GM21786 (cell line): ENCODE measurements around the gene LACC1.

Experiments used
- ATAC-seq: cut with Tn5 transposase; IDR thresholded peaks from one replicate; pipeline ENCODE4 v1.9.1; 2021; ENCODE audit not compliant: unreplicated experiment

The LACC1 gene

GRCh38 chr13:43883631-43884030, 3.9 kb downstream of the LACC1 start:
- ATAC-seq: no peak

DNA sequence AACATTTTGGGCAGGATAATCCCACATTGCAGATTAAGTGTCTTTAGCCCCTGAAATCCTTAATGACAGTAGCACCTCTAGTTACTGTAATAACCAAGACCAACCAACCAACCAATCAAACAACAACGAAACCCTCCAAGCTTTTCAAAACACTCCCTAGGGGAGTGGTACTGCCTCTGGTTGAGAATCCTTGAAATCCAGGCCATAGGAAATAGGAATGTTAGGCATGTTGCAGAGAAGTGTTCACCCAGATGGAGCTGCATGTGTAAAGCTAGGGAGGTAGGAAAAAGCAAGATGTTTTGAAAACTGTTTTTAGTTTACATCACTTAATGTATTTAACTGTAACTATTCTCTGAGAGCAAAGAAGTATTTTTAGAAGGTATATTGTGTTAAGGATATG, 4.5 kb downstream of the LACC1 start:
- no peak for ATAC-seq

- no peak for ATAC-seq
These were observed 14.7 kb downstream of the LACC1 start for GRCh38 chr13:43894438-43894837.

GRCh38 chr13:43895940-43896339, 16.2 kb downstream of the LACC1 start:
- ATAC-seq: no peak

DNA sequence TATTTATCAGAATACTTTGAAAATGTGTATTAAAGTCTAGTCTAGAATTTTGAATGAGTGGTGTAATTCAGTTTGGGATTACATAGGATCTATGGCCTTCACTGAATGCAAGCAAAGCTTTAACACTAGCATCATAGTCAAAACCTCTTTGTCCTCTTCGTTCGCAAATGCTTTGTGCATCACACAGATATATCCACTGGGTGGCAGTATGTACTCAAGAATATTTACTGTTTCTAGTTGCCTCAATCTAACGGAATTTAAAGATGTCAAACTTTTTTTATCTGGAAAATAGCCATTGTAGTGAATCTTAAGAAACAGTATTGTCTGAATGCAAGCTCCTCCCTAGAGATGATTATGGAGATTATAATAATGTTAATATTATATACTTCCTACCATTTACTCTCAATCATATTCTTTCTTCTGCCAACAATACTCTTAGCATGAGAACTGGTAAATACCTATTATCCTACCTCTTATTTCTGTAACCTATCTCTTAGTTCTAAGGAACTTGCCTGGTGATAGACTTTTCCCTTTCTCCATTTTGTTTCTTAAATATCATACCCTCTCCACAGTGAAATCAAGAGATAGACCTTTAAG, 25.8 kb downstream of the LACC1 start:
- no peak for ATAC-seq

- ATAC-seq: no peak
These were observed 28.7 kb downstream of the LACC1 start for GRCh38 chr13:43908156-43909126.

- no peak for ATAC-seq
These were observed 31.2 kb downstream of the LACC1 start for GRCh38 chr13:43910856-43911255.

DNA sequence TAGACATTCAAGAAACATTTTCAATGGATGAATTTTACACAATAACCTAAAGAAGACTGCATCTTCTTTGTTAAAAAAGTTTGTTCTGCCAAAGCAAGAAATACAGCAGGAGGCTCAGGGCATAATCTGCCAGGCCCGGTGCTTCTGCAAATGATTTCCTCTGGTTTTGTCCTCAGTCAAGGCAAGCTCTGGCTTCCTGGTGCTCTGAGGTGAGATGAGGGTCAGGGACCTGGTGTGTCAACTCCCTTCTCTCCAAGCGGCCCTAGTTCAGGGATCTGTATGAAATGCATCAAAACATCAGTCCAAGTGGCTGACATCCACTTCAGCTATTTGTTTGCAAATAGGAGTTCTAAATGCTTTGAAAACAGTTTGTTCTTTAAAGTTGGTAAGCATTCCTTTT, 31.6 kb downstream of the LACC1 start:
- no peak for ATAC-seq

DNA sequence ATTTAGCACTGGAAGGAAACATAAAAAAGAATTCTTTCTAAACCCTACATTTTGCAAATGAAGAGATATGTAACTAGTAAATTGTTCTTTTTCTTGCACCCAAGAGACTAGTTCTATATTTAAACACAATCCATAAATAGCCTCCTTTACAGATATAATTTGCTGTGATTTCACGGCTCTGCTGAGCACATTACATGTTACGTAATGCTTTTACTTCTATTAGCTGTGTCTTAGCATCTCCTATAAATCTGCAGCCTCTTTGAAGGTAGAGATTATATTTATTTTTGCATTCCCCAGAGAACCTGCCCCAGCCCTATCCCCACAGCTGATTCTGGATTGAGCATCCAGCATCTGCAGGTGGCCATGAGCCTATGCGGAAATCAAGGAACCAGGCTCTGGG, 32.2 kb downstream of the LACC1 start:
- no peak for ATAC-seq

GRCh38 chr13:43915451-43915850, 35.7 kb downstream of the LACC1 start:
- ATAC-seq: no peak

- ATAC-seq: no peak
These were observed 37.1 kb downstream of the LACC1 start for GRCh38 chr13:43916828-43917227.

DNA sequence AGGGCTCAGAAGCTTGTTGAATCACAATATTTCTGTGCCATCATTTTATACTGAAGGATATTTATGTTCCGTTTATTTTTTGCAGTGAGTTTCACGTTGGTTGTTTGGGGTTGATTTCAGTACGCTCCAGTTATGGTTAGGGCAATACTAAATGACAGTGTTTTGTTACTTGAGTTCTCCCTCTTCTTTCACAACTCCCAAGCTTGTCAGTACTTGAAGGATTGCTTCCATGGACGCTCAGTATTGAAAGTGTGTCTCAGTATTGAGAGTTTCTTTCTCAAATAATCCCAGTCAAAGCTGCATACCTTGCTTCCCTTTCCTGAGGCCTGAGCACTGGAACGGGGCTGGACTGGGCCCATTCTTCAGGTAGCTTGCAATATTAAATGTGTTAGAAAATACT, 38.9 kb downstream of the LACC1 start:
- ATAC-seq: no peak

- ATAC-seq: no peak
These were observed 41.4 kb downstream of the LACC1 start for GRCh38 chr13:43920965-43921674.

GRCh38 chr13:43924549-43925245, 45.0 kb downstream of the LACC1 start:
- ATAC-seq: peak; percentile 71

DNA sequence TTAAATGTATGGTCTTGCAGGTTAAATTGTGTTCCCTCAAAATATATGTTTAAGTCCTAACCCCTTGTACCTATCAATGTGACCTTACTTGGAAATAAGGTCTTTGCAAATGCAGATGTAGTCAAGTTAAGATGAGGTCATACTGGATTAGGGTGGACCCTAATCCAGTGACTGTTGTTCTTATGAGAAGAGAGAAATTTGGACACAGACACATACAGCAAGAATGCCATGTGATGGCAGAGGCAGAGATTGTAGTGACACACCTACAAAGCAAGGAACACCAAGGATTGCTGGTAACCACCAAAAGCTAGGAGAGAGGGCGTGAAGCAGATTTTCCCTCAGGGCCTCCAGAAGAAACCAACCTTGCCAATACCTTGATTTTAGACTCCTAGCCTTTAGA, 50.2 kb downstream of the LACC1 start:
- ATAC-seq: no peak

DNA sequence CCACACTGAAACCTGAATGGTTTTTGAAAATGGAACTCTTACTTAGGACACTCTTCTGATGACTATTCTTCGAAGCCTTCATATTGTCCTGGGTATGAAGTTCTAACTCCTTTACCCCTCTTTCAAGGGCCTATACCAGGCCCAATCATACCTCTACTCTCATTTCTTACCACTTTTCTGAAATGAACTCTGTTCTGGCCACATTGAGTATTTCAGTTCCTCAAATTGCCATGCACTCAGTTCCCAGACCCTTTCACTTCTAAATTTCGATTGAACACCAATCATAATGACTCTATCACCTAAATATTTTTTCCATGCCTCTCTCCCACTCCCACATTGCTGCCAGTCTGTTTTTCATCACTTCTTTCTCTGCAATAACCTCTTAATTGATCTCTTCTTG, 53.7 kb downstream of the LACC1 start:
- ATAC-seq: peak; percentile 99

DNA sequence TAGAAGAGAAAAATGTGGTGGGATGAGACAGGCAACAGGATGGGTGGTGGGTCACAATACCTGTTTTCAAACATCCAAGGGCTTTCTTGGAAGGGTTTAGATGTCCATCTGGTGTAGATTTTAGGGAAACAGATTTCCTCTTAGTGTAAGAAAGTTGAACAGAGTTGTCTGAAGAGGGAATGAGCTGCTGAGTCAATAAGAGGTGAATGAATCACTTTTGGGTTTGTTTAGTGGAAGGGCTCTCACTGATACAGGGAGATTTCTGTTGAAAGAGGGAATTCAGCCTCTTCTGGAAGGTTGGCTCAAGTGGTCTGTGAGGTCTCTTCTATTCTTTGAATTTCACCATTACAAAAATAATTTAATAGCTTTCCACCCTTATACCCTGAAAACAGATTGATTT, 54.6 kb downstream of the LACC1 start:
- no peak for ATAC-seq

DNA sequence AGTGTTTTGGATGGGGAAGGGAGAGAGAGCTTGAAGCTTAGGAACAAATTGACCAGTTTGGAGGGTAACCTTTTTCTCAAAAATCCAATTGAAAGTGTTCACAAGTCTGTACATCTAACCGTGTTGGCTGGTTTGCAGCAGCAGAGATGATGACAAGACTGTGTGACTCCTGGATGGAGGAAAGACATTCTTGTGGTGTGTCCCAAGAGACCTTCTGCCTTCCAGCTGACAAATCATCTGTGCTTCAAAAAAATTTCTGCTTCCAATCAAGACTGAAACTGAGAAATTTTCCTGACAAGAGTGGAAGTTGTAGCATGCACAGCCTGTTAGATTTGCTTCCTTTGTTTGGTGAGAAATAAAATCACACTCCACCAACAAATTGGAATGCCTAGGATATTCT, 56.2 kb downstream of the LACC1 start:
- ATAC-seq: no peak

GRCh38 chr13:43936647-43937046, 56.9 kb downstream of the LACC1 start:
- ATAC-seq: no peak

- ATAC-seq: no peak
These were observed 58.1 kb downstream of the LACC1 start for GRCh38 chr13:43937839-43938238.

DNA sequence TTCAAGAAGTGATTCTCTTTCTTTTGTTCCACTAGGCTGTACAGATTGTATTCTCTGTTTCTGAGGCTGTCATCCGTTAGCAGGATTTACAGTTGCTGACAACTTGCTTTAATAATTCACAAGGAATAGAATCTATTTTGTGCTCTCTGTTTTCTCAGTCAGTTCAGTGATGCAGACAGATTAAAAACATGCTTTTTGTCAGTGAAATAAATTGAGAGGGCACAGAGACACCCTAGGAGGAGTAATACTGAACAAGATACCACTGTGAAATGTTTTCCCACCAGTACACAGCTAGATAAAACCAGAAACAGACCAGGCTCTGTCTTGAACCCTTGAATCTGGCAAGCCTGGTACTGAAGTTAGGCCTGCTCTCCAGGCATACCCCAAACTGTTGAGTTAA, 58.7 kb downstream of the LACC1 start:
- no peak for ATAC-seq
